ENCODE results near the gene IKZF5. TPM values are rescaled to one million over a fixed set of nuclear protein-coding genes. Genes with fewer than 3 reads are reported as not detected.

The IKZF5 gene, protein sequence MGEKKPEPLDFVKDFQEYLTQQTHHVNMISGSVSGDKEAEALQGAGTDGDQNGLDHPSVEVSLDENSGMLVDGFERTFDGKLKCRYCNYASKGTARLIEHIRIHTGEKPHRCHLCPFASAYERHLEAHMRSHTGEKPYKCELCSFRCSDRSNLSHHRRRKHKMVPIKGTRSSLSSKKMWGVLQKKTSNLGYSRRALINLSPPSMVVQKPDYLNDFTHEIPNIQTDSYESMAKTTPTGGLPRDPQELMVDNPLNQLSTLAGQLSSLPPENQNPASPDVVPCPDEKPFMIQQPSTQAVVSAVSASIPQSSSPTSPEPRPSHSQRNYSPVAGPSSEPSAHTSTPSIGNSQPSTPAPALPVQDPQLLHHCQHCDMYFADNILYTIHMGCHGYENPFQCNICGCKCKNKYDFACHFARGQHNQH
- total RNA-seq (2021; ENCODE audit: unreplicated experiment) (17.1 TPM), Bru-seq, nascent RNA (percentile 91 among the genes with signal in this experiment), BruChase-seq, experiment 1, labeled RNA remaining after a 6-hour chase (percentile 81 among the genes with signal in this experiment), BruChase-seq, experiment 2, labeled RNA remaining after a 2-hour chase (percentile 91 among the genes with signal in this experiment)
- 4.9 and 5.1 TPM in 2 replicates for polyA plus RNA-seq (2012)
- long read RNA-seq, full-length matches to known transcripts, result 19 of 24 reads
- long read RNA-seq, partial matches to known transcripts, result 0 of 24 reads
- long read RNA-seq, other reads (novel, unspliced or antisense), result 5 of 24 reads

DNA sequence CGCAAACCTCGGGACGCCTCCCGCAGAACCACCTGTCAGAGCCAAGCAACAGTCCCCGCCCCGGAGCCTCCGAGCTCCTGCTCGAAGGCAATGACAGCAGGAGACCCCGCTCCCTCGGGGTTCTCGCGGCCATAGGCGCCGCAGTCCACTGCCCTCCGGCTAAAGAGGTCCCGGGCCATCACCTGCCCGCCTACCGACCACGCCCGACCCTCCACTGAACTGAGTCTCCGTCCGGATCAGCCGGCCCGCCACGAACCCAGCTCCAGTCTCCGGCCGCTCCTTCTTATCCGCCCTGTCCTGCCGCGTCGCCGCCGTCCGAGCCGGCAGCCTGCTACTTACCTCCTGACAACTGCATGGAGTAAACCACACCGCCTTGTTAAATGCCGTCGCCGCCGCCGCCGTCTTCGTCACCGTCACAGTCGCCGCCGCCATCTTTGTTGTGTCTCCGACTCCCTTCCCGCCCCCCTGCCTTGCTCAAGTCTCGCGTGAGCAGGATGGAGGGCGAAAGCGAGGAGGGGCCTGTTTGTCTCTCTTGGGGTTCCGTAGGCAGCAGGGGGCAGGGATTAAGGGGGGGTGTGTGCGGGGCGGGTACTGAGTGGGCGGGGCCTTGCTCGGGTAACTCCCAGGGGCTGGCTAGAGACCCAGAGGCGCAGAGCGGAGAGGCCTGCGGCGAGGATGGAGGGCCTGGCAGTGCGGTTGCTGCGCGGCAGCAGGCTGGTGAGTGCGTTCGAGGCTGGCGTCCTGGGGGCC is at the start of gene IKZF5, which contains the start of gene ACADSB:
Gene IKZF5 (minus strand): TSS at position 441 of the 750 bp plus-strand sequence. CDS start 10,170 bp downstream, outside the sequence.
Gene ACADSB (plus strand): TSS at position 652 of the 750 bp plus-strand sequence. CDS start 24 bp downstream, at position 676.
- DNase-seq (ENCODE audit: low read depth, low spot score) (peak; percentile 98), ATAC-seq (peak; percentile 92)
- H3K36me3 ChIP-seq (ENCODE audit: control insufficient read depth in 1 of 2, insufficient read depth in 2 of 2, low read length in 2 of 2), result no peaks in the 10 kb centered on the region
- H2AFZ ChIP-seq (ENCODE audit: low read depth, low read length, poor library complexity, severe bottlenecking), result peak within 1 kb of the TSS; percentile 39
- peaks cover 12 to 14% of the 10 kb centered on the region in 2 experiments; a peak in 3 of 4 replicates for H3K4me1 ChIP-seq (ENCODE audit: control insufficient read depth in 1 of 2, insufficient read depth in 2 of 2, low read length in 2 of 2)
- no peaks in the 10 kb centered on the region for H3K9me2 ChIP-seq (ENCODE audit: insufficient read depth)
- RAD21 ChIA-PET (ENCODE audit: low non-redundant PET in 1 of 2, low total read pairs in 2 of 2, uncharacterized antibody in 2 of 2, unreplicated experiment in 2 of 2), result no interaction called here
- H4K20me1 ChIP-seq (ENCODE audit: insufficient read depth), result no peaks in the 10 kb centered on the region
- peaks cover 50% of the 10 kb centered on the region for H3K79me2 ChIP-seq (ENCODE audit: insufficient read depth, low read length)
- CTCF ChIA-PET, result interaction anchor here (1.3 to 1.7 kb wide), 2 partner anchors 13 to 26 kb away, joined by 4 read pairs; no protein-coding TSS in a partner anchor
- intact Hi-C loops (cut with micrococcal nuclease), result loop anchor here (1.0 kb wide), 3 partner anchors 28 to 146 kb away; partner anchors contain the start of genes BUB3, C10orf88 and PSTK
- peak within 1 kb of the TSS; percentile 82 for H3K4me2 ChIP-seq (ENCODE audit: low read length)
- H3K27me3 ChIP-seq (ENCODE audit: insufficient read depth, low read length), result no peaks in the 10 kb centered on the region
- POLR2A ChIA-PET, result interaction anchor here (0.8 to 1.3 kb wide), 2 partner anchors 9 to 11 kb away, joined by 3 to 4 read pairs; no protein-coding TSS in a partner anchor
- H3K9me3 ChIP-seq (ENCODE audit: control insufficient read depth in 1 of 2, insufficient read depth in 1 of 2, low read depth in 1 of 2, low read length in 2 of 2), result no peaks in the 10 kb centered on the region
- H3K27ac ChIP-seq (ENCODE audit: low read depth, low read length), result peak within 1 kb of the TSS; percentile 64
- peak within 1 kb of the TSS; percentile 86 to 91 for H3K4me3 ChIP-seq (replicated peaks in 1 of 2; ENCODE audit: low read depth in 1 of 2, low read length in 2 of 2)
- peak within 1 kb of the TSS; percentile 76 for H3K9ac ChIP-seq (ENCODE audit: low read length)
- BruUV-seq (replicated peaks), result no TSS peak
- TF ChIP-seq POLR2AphosphoS5 (IDR thresholded peaks at IDR 0.05; ENCODE audit: low read depth, low read length), result peak; percentile 98
- TF ChIP-seq EZH2 (IDR thresholded peaks at IDR 0.05), result no peak
- no peak for TF ChIP-seq EZH2phosphoT487 (IDR thresholded peaks at IDR 0.05; ENCODE audit: borderline replicate concordance)
- TF ChIP-seq ELF1 (IDR thresholded peaks at IDR 0.05; ENCODE audit: borderline replicate concordance, low read depth), result no peak; the same call in 1 of the 2 replicates
- peak; percentile 81 for TF ChIP-seq EGR1 (IDR thresholded peaks at IDR 0.05; ENCODE audit: low read depth)
- peak; percentile 90 for TF ChIP-seq MAX (IDR thresholded peaks at IDR 0.05)
- TF ChIP-seq CBX3 (IDR thresholded peaks at IDR 0.05; ENCODE audit: low read depth), result peak; percentile 84; the same call in 1 of the 2 replicates
- TF ChIP-seq FOSL1 (IDR thresholded peaks at IDR 0.05; ENCODE audit: low read depth), result no peak
- TF ChIP-seq JUND (IDR thresholded peaks at IDR 0.05), result no peak
- TF ChIP-seq RAD21 (IDR thresholded peaks at IDR 0.05; ENCODE audit: low read depth), result no peak
- no peak; the same call in 1 of the 2 replicates for TF ChIP-seq SRF (IDR thresholded peaks at IDR 0.05; ENCODE audit: low read depth)
- TF ChIP-seq, protein P1, sequence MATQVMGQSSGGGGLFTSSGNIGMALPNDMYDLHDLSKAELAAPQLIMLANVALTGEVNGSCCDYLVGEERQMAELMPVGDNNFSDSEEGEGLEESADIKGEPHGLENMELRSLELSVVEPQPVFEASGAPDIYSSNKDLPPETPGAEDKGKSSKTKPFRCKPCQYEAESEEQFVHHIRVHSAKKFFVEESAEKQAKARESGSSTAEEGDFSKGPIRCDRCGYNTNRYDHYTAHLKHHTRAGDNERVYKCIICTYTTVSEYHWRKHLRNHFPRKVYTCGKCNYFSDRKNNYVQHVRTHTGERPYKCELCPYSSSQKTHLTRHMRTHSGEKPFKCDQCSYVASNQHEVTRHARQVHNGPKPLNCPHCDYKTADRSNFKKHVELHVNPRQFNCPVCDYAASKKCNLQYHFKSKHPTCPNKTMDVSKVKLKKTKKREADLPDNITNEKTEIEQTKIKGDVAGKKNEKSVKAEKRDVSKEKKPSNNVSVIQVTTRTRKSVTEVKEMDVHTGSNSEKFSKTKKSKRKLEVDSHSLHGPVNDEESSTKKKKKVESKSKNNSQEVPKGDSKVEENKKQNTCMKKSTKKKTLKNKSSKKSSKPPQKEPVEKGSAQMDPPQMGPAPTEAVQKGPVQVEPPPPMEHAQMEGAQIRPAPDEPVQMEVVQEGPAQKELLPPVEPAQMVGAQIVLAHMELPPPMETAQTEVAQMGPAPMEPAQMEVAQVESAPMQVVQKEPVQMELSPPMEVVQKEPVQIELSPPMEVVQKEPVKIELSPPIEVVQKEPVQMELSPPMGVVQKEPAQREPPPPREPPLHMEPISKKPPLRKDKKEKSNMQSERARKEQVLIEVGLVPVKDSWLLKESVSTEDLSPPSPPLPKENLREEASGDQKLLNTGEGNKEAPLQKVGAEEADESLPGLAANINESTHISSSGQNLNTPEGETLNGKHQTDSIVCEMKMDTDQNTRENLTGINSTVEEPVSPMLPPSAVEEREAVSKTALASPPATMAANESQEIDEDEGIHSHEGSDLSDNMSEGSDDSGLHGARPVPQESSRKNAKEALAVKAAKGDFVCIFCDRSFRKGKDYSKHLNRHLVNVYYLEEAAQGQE (IDR thresholded peaks at IDR 0.05; ENCODE audit: low read depth), result no peak
- TF ChIP-seq YY1 (IDR thresholded peaks at IDR 0.05; ENCODE audit: extremely low read depth, insufficient replicate concordance, low read depth, low read length), result peak; percentile 100
- peak; percentile 98 for TF ChIP-seq SIN3A (IDR thresholded peaks at IDR 0.05; ENCODE audit: low read depth)
- TF ChIP-seq TCF7L2 (IDR thresholded peaks at IDR 0.05; ENCODE audit: borderline replicate concordance, extremely low read depth, insufficient read depth, insufficient read length), result no peak
- no peak for TF ChIP-seq ZNF274 (IDR thresholded peaks at IDR 0.05; ENCODE audit: low read depth, low read length)
- no peak; the same call in 1 of the 2 replicates for TF ChIP-seq CEBPB (IDR thresholded peaks at IDR 0.05; ENCODE audit: low read depth)
- TF ChIP-seq, protein P2, sequence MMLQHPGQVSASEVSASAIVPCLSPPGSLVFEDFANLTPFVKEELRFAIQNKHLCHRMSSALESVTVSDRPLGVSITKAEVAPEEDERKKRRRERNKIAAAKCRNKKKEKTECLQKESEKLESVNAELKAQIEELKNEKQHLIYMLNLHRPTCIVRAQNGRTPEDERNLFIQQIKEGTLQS (IDR thresholded peaks at IDR 0.05), result no peak
- peak; percentile 97 for TF ChIP-seq SP1 (IDR thresholded peaks at IDR 0.05; ENCODE audit: low read depth)

Data from HCT116 (cell line).